ENCODE results near the gene CRKL.
"Not testable (repeated sequence)": the region's sequence is repeated elsewhere in the genome, so short reads cannot be mapped to it uniquely, and the experiment has no call there.

The CRKL gene

GRCh38 chr22:20968281-20968977 is 51.2 kb downstream of the CRKL start:
- no peak for DNase-seq

GRCh38 chr22:20970939-20971657 is 53.9 kb downstream of the CRKL start:
- no peak for DNase-seq

GRCh38 chr22:20972014-20972694 is 54.9 kb downstream of the CRKL start:
- not testable (repeated sequence) for DNase-seq

GRCh38 chr22:20972933-20973577 is 55.8 kb downstream of the CRKL start:
- DNase-seq, result no peak

- DNase-seq, result no peak
Measured at GRCh38 chr22:20973634-20974286, 56.6 kb downstream of the CRKL start.

GRCh38 chr22:20974336-20974955 is 57.2 kb downstream of the CRKL start:
- no peak for DNase-seq

- DNase-seq, result no peak
Measured at GRCh38 chr22:20975541-20976290, 58.5 kb downstream of the CRKL start.

DNA sequence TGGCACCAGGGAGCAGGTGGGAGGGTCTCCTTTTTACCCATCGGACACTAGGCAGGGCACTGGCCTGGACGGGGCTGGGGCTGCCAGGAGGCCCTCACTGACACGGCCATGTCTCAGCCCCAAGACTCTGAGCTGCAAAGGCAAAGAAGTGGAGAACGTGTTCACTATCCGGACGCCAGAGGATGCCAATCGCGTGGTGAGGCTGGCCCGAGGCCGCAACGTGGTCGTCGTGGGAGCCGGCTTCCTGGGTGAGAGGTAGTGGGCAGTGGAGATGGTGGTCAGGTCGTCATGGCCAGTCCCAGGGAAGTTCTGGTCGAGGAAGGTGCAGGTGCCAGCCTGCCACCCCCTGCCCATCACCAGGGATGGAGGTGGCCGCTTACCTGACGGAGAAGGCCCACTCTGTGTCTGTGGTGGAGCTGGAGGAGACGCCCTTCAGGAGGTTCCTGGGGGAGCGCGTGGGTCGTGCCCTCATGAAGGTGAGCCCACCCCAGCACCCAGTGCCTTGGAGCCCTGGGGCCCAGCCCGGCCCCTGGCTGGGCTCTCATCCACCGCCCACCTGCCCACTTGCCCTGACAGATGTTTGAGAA is 59.2 kb downstream of the CRKL start:
- no peak for DNase-seq

DNA sequence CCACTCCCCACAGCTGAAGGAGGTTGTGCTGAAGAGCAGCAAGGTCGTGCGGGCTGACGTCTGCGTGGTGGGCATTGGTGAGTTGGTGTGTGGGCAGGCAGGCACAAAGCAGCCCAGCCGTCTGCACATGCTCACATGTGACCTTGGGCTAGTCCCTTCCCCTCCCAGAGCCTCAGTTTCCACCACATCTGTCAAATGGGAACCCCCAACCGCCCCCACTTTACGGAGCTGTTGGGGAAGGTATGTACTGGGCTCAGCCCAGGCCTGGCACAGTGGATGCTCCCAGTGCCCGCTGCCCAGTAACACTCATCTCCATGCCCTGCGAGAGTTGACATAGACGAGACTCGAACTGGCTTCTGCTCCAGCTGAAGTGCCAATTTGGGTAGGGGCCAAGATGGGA is 59.8 kb downstream of the CRKL start:
- no peak for DNase-seq

DNA sequence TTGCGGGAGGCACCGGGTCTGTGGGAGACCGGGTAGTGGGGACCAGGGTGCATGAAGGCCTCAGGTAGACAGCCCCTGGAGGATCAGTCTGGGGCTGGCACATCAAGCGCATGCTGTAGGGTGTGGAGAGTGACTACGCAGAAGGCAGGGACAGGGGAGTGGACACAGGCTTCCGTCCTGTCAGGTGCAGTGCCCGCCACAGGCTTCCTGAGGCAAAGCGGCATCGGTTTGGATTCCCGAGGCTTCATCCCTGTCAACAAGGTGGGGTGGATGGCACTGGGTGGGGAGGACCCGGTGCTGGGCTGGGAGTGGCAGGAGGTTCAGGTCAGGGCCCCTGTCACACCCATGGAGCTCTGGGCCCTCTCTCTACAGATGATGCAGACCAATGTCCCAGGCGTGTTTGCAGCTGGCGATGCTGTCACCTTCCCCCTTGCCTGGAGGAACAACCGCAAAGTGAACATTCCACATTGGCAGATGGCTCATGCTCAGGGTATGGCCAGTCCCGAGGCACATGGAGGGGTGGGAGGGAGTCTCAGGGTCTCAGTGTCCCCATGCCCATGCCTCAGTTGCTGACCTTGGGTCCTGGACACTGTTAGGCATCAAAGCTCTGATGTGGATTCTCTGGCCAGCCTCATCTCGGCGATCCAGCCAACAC is 60.4 kb downstream of the CRKL start:
- DNase-seq, result no peak

- no peak for DNase-seq
Measured at GRCh38 chr22:20978419-20978818, 61.2 kb downstream of the CRKL start.

- DNase-seq, result peak in 3 of 4 experiments; percentile 18 to 46 (median 31)
Measured at GRCh38 chr22:20979243-20979809, 62.1 kb downstream of the CRKL start.

- DNase-seq, result no peak
Measured at GRCh38 chr22:20979940-20980453, 62.8 kb downstream of the CRKL start.

DNA sequence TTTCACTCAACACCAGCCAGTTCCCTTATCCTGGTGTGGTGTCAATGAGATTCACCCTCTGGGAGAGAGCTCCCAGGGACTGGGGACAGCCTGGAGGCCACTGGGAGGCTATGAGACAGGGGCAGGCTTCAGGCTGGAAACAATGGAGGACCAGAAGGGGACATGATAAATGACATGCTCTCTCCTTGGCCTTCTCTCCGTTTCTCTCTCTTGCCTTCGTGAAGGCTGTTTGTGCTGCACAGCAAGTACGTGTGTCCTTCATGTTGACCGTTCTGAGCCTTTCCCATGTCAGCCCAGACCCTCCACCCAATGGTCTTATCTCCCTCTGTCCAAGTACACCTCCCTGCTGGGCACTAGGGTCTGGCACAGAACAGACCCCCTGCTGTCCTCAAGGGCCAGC is 63.3 kb downstream of the CRKL start:
- DNase-seq, result no peak

- no peak for DNase-seq
Measured at GRCh38 chr22:20980938-20981722, 63.9 kb downstream of the CRKL start.

DNA sequence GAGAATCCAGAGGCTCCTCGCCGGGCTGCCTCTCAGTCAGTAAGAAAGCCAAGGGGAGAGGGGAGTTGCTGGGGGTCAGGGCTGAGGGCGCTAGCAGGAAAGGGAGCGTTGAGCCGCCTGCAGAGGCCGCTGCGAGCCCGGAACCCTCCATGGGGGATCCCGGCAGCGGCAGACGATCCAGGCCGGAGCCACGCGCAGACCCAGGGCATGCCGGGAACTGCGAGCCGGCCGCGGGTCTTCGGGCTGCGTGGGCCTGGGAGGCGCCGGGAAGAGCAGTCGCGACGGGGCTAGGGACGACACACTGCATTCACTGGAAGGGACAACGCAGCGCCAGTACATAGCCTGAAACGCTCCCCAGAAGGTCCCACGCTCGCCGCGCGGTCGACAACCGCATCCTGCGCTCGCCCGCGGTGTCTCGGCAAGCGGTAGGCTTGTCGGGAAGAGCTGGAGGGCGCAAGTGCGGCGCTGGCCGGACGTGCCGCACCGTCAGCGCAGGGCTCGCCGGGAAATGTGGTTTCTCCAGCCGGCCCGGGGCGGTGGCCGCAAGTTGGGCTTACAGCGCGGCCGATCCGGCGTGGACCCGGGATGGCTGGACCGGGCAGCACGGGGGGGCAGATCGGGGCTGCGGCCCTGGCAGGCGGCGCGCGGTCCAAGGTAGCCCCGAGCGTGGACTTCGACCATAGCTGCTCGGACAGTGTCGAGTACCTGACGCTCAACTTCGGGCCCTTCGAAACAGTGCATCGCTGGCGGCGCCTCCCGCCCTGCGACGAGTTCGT is 64.8 kb downstream of the CRKL start, which contains the start of gene LZTR1:
Gene LZTR1, plus strand, starts transcription at position 511 of the 776 bp plus-strand sequence. Its CDS starts 75 bp downstream, at position 586.
- peak; percentile 50 to 69 (median 58) for DNase-seq

GRCh38 chr22:20982563-20982882 is 65.3 kb downstream of the CRKL start:
- no peak for DNase-seq

DNA sequence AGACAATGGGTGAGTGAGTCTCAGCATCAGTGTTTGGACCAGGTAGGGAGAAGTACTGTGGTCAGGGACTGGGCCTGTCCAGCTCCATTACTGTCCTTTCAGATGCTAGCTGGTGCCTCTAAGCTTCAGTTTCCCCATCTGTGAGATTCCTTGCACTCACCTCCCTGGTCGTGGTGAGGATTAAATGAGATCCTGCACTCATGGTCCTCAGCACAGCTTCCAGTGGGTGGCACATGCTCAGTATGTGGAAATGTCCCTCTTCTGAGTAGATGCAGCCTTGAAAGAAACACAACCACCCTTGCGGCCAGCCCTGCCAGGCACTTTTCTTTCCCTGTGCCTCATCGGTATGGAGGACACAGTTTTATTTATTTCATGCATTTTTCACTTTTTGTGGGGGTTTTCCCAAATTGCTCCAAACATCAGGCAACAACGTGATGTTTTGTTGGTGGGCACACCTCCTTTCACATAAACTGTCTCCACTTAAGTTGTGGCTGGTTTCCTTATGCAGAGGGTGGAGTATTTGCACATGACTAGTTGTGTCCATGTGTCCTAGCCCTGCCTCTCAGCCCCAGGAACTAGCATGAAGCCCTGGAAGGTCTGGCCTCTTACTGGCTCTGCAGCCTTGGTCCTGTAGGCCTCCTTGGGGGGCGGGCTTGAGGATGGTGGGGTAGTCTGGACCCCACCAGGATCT is 66.0 kb downstream of the CRKL start:
- DNase-seq, result no peak

Measured in activated CD4-positive, CD25-positive, alpha-beta regulatory T cell (primary cell).